NCI-H2081 (cell line): Measurements from ENCODE around the gene SNX33.
"Not testable (repeated sequence)": the region's sequence is repeated elsewhere in the genome, so short reads cannot be mapped to it uniquely, and the experiment has no call there.

Experiments used
- DNase-seq, 2 experiments: peaks; one replicate each; lab custom pipeline; 2025; lab: John Stamatoyannopoulos, UW

Gene SNX33

DNA sequence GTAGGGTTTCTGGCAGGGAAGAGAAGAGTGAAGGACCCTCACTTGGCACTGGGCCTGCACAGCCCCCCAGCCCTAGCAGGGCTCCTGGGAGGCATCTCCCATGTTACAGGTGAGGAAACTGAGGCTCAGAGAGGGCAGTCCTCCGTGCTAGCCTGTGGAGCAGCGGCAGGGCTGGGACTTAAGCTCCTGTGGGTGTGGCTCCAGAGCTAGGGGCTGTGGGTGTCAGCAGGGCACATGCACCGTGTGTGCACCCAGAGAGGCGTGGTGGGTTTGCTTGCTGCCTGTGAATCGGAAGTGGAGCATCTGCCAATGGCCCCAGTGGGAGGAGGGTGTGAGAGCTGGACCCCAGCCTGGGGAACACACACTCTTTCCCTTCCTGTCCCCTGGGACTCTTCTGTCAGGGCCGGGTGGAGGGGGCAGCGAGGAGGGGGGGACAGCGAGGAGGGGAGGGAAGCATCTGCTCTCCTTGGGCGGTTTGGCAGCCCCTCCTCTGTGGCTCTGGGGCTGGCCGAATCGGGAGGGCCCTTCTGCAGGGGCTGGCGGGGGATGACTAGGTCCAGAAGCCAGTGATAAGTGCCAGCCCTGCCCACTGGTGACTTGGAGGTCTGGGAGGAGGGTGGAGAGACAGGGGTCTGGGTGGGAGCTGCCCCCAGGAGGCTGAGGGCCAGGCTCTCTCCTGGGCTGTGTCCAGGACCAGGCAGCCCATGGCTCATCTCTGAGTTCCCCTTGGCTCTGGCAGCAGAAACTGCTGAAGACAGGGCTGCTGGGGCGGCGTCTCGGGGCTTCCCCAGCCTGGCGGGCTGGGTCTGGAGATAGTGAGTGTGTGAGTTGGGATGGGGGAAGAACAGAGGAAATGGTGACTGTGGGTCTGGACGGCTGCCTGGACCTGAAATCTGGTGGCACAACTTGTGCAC is 52.5 kb downstream of the SNX33 start:
- DNase-seq = not testable (repeated sequence)

DNA sequence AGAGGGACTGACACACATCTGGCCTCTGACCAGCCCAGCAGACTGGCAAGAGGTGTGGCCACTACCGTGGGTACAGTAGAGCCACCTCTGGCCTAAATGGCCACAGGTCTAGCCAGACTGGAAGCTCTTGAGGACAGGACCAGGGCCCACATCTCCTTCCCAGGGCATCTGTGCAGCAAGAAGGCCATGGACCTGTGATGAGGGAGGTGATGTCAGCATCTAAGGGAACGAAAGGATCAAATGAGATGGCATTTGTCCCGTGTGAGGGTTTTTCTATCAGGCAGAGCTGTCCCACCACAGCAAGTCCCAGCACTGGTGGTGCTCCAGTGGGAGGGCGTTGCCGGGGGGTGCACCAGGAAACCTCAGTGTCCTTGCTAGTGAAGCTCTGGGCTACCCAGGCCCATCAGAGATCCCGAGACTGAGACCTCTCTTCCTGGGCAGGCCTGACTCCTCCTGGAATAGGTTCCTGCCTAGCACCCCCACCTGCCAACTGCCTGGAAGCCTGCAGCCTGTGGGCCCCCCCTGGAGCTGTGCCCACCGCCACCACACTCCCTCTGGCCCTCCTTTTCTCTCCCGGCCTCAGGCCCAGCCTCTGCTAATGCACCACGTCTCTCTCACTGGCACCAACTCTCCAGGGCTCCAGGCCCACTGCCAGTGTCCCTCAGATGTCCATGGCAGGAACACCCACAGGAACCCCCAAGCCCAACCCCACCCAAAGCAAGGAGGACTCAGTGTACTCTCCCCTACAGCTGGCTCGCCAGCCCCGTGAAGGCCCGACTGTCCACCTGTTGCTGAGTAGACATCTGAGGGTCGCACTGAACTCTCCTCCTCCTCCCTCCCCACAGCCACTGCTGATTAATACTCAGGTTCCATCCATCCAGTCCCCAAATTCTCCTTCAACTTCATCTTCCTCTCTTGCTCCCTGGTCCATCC is 53.6 kb downstream of the SNX33 start:
- not testable (repeated sequence) for DNase-seq

DNA sequence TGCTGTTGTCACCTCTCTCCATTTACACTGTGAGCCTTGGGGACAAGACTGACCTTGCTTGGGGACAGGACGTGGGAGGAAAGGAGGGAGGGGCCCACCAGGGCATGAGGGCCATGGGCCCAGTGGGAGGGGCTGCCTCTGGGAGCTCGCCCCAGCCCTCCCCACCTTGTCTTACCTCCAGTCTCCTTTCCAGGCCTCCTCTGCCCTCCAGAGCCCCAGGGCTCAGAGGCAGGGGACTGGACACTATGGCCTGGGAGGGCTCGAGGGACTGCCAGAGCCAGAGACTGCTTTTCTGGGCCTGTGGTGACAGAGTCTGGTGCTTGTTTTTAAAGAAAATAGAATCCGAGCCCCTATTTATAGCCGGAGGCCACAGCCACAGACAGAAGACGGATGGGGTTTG is 54.7 kb downstream of the SNX33 start:
- no peak for DNase-seq

DNA sequence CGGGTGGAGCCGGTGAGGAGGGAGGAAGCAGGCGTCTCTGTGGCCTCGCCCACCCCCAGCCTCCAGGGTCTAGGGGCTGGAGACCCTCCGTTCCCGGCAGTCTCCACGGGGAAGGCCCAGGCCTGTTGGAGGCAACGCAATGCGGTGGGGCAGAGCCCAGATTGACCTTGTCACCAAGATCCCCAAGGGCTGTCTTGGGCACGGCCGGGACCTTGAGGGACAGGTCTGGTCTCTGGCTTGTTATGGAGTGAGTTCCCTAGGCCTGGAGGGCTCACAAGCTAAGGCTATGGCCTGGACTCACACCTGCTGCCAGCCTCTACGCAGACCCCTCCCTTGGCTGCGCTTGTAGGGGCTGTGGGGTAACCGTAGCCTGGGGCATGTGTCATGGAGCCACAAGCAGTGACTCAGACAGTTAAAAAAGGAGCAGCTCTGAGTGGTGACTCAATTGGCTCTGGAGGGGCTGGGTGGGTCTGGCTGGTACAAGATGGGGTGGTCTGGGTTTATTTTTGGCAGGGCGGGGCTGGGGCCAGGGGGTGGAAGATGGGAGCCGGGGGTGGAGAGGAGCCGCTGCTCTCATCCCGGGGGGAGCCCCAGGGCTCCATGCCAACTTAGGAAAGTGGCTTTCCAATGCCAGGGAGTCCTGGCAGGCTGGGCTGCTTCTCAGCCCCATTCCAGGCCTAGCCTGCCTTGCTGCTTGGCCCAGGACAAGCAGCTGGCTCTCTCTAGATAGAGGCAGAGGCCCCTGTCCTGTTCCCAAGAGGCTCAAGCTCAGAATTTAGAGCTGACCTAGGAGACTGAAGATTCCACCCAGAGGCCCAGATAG is 55.9 kb downstream of the SNX33 start:
- DNase-seq = not testable (repeated sequence)

DNA sequence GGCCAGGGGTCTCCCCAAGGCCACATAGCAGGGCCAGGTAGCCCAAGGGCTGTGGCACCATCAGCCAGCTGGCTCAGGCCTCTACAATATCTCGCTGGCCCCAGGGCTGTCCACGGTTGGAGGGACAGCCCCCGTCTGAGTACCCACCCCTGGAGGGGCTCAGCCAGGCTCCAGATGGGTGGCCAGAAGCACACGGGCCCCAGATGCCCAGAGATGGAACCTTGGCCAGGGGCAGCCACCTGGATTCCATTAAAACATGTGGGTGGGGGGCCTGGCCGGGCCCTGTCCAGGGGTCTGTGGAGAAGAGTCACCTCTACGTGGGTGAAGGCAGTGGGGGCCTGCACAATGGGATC is 56.5 kb downstream of the SNX33 start:
- DNase-seq = no peak

DNA sequence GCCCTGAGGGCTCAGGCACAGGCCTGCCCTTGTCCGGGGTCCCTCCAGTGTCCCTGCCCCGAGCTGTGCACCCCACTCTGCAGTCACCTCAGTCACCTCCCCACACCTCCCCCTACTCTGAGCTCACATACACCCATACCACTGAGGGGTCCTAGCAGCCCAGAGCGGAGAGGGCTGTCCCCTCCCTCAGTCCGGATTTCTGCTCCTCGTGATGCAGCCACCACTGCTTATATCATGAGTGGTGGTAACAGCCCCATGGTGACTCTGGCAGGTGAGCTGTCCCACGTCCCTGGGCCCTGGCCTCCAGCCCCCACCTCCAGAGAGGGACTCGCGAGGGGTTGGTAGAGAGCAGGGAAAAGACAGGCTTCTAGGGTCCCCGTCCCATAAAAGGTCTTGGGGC is 56.9 kb downstream of the SNX33 start:
- no peak for DNase-seq

DNA sequence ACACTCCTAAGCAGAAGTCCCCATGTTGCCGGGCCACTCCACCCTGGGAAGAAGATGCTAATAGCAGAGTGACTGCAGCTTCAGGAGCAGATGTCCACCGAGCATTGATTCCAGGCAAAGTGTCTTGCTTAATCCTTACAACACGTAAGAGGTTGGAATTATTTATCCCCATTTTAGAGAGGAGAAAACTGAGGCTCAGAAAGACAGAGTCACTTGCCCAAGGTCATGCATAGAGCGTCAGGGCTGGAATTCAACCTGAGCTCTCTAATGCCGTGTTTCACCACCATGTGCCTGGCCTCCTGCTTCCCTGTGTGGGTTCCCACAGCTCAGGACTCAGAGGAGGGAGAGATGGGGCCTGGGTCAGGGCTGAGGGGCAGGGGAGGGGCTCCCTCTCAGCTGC is 57.7 kb downstream of the SNX33 start:
- not testable (repeated sequence) for DNase-seq

DNA sequence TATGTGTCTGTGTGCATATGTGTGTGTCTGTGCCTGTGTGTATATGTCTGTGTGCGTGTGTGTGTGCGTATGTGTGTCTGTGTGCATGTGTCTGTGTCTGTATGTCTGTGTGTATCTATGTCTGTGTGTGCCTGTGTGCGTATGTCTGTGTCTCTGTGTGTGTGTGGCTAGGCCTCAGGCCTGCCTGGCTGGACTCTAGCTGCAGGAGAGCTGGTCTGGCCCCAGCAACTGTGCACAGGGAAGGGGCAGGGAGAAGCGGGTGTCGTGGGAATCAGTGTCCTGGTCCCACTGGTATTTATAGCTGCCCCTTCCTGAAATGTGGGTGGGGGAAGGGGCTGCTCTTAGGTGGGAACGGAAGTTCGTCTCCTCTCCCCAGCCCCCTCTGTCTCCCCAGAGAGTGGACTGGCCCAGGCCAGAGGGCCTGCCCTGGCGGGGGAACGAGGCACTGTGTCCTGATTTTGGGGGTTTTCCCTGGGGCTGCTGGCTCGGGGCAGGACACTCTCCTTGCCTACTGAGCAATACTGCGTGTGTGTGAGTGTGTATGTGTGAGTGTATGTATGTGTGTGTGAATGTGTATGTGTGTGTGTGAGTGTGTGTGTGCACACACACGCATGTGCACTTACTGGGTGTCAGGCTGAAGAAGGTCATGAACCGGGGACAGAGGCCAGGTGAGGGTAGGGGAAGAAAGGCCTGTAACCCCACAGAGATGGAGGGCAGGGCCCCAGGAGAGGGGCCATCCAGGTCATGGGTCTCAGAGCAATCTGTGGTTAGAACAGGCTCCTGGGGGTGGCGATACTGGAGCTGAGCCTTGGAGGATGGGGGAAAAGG is 58.4 kb downstream of the SNX33 start:
- no peak for DNase-seq

DNA sequence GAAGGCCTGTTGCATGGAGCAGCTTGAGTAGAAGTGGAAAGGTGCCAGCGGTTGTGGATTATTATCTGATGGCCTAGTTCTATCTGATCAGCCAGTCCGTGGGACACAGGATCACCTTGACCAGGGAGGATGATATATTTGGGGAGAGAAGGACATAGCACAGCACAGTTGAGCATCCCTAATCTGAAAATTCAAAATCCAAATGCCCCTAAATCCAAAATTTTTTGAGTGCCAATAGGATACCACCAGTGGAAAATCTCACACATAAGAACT is 58.9 kb downstream of the SNX33 start:
- DNase-seq = no peak

DNA sequence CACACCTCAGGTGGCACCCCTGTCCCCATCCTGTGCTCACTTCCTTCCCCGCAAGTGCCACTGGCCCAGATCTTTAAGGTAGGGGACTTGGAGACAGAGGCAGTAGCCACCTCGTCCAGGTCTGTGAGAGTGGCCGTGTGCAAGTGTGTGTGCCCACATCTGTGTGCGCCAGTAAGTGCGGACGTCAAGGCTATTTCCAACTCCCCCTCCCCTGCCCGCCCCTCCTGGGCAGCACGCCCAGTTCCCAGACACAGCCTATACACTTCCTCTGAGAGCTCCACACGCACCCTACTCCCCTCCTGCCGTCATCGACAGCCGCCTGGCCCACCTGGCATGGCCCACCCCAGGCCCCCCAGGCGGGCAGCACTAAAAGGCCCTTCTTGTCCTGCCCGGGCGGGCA is 61.7 kb downstream of the SNX33 start:
- peak; percentile 52 to 72 for DNase-seq

DNA sequence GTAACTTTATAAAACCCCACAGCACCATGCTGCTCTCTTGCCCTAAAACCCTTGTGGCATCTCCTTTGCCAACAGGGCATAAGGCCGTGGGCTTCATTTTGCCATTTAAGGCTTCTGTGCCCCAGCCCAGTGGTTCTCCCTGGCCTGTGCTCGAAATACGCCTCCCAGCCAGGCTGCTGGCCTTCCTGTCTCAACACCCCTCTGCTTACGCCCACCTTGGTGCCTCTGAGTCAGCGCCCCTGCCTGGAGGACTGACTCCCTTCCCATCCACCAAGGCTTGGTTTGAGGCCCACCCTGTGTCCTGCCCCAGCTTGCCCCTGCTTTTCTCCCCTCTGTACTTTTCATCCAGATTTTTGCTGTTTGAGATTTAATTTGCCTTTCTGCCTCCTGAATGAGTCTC is 63.2 kb downstream of the SNX33 start:
- DNase-seq = not testable (repeated sequence)

DNA sequence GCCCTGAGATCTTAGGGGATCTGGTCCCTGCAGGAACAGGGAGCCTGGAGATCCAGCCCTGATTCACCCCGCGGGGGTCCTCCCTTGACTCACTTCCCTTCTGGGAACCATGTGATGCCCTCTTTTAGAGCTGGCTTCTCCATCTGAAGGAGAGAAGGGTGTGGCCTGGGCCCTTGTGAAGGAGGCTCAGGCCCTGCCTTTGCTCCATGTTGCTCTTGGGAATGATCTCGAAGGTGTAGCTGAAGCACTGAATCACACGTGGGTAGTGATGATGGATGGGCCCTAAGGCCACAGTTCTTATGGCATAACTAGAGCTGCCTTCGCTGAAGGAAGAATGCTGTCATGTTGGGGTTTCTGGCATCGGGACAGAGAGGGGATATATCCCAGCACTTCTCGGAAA is 63.8 kb downstream of the SNX33 start:
- not testable (repeated sequence) for DNase-seq
